HG02852 (cell line): ENCODE measurements around the gene PCDH18.
"Not testable (repeated sequence)": the region's sequence is repeated elsewhere in the genome, so short reads cannot be mapped to it uniquely, and the experiment has no call there.

ENCODE experiments used
- ATAC-seq: cut with Tn5 transposase; IDR thresholded peaks from one replicate; pipeline ENCODE4 v1.9.1; 2021; ENCODE audit warnings: mild to moderate bottlenecking, moderate library complexity; ENCODE audit not compliant: unreplicated experiment

PCDH18 gene

DNA sequence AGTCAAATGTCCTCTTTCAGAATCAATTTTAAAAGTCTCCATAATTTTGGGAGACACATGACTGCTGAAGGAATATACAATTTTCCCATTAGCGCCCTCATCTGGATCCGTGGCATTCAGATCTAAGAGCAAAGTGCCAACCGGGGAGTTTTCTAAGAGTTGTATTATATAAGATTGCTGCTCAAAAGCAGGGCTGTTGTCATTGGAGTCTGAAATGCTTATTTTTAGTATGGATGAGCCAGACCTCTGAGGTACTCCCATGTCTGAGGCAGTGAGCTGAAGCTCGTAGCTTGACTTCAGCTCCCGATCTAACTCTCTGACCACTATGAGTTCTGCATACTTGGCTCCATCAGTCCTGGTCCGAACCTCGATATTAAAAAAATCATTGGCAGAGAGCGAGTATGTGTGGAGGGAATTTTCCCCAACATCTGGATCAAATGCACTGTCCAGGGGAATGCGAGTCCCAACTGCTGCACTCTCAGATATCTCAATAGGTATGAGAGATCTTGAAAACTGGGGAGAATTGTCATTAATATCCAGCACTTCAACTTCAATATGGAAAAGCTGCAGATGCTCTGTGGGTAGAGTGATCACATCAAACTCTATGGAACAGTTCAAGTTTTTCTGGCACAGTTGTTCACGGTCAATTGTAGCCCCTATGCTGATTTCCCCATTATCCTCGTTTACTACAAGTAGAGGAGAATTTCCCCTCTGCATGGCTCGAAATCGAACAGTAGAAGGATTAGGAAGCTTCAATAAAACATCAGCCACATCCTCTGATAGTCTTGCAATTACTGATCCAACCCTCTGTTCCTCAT lies 917 bp downstream of the PCDH18 start:
- no peak for ATAC-seq

DNA sequence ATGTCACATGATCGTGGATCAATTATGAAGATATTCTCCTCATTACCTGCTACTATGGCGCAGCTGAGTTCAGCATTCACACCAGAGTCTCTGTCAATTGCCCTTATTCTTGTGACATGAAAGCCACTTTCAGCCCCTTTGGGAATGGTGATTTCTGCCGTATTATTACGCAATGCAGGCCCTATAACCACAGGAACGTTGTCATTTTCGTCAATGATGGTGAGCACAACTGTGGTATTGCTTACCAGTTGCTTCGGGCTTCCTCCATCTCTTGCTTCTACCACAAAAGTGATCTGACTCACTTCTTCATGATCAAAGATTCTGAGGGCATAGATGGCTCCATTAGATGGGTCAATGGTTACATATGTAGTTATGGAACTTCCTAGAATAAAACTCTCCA lies 2.1 kb downstream of the PCDH18 start:
- ATAC-seq, result no peak

- no peak for ATAC-seq
These were observed 2.9 kb downstream of the PCDH18 start for GRCh38 chr4:137529432-137529831.

- no peak for ATAC-seq
These were observed 3.6 kb downstream of the PCDH18 start for GRCh38 chr4:137528673-137529072.

GRCh38 chr4:137526681-137527080 lies 5.6 kb downstream of the PCDH18 start:
- no peak for ATAC-seq

DNA sequence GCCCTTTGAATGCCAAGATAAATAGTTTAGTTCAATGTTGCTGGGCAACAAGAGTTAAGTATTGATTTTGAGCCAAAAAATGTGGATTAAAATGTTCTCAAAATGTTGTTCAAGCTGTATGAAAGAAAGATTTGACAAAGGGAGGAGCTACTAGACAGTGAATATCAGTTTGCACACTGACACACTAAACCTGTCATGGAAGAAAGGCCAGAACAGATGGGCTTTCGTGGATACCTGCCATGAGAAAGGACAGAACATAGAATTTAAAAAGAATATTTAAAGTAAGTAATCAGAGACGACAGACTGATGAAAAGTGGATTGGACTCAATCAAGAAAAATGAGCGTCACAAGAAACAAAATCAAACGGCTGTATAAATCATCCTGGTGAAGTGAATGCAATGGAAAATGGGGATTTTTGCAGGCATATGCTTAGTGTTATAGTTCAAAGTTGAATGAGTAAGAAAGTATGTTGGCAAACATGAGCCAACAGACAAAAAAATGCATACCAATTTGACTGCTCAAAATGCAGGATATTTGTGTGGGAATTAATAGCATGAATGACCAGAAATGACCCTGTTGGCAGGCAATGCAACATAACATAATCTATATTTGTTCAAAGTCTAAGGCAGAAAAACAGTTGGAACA lies 7.4 kb downstream of the PCDH18 start:
- no peak for ATAC-seq

GRCh38 chr4:137523329-137523728 lies 9.0 kb downstream of the PCDH18 start:
- no peak for ATAC-seq

DNA sequence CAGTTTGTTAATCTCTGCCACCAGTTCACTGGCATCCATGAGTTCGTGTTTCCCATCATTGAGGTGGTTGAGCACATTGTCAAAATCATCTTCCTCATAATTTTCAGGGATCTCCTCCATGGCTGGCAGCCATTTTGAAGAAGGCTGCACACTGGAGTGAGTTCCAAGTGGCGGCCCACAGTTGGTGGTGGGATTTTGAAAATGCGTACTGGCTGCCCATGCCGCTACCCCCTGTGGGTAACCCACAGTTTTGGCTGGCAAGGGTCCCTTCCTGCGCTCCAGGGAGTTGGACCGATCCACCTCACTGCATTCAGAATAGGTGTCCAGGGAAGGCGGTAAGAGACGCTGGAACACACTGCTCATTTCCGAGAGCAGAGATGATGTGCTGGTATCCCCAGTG lies 11.2 kb downstream of the PCDH18 start:
- ATAC-seq, result no peak

DNA sequence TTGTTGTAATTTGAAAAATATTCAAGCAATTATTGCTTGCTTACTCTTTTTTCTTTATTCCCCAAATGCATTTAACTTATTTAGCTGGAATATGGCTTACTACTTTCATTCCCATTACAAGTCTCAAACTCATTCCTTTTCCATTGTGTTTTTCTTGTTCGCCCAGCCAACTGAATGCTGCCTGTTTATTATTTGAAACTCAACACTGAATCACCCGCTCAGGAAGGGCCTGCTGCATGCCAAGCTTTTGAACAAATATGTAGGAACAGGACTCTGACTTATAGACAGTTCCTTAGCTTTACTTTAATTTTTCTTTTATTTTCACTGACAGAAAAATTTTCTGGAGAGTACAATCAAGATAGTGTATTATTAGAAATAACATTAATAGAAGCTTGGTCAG lies 12.9 kb downstream of the PCDH18 start:
- ATAC-seq, result no peak

- ATAC-seq, result not testable (repeated sequence)
These were observed 15.0 kb downstream of the PCDH18 start for GRCh38 chr4:137517323-137517722.

- no peak for ATAC-seq
These were observed 17.7 kb downstream of the PCDH18 start for GRCh38 chr4:137514406-137515111.

GRCh38 chr4:137510557-137511265 lies 21.6 kb downstream of the PCDH18 start:
- no peak for ATAC-seq

- ATAC-seq, result no peak
These were observed 22.4 kb downstream of the PCDH18 start for GRCh38 chr4:137509855-137510282.

DNA sequence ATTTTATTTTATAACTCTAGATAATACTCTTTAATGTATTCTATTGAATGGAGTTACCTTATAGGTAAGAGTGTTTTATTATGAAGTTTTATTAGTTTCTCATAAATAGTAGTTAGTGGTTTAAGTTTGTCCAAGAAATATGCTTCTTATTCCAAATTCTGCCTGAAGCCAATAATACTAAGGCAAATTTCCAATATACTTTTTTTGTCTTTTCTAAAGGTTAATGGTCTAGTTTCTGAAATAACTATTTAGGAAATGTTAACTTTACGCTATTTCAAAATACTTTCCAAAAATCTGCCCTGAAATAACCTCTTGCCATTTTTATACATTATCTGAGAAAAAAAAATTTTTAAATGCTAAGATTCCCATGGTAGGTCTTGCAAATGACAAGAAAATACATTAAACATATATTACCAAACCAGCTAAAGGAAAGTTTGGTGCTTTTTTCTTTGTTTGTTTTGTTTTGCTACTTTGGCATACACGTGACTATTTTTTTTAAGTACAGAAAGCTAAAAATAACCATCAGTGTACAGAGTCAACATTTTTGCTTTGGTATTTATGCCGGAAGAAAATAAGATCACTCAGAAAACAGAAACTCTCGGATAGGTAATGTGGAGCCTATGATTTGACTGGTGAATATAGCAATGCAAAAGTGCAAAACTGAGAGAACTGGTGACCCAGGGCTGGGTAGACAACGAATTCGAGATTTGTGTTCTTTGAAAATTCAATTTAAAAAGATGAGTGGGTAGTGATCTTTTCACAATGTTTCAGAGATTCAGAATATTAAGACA lies 29.8 kb downstream of the PCDH18 start:
- no peak for ATAC-seq

DNA sequence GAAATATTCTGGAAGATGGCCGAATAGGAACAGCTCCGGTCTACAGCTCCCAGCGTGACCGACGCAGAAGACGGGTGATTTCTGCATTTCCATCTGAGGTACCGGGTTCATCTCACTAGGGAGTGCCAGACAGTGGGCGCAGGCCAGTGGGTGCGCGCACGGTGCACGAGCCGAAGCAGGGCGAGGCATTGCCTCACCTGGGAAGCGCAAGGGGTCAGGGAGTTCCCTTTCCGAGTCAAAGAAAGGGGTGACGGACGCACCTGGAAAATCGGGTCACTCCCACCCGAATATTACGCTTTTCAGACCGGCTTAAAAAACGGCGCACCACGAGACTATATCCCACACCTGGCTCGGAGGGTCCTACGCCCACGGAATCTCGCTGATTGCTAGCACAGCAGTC lies 36.0 kb downstream of the PCDH18 start:
- not testable (repeated sequence) for ATAC-seq

DNA sequence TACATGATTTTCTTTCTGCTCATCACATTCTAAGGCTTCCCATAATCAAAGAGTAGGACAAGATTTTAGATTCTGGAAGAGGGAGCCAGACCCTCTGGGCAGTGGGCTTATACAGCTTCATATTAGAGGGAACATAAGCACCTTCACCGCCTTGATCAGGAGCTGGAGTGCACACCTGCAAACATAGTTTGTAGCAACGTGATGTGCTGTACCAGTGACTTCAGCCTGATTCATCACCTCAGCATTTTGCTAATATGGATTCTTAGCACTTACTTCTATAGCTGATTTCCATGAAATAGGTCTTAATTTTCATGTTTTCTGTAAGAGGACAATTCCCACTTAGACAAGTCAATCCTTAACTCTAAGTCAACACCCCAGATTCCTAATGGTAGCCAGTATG lies 36.7 kb downstream of the PCDH18 start:
- ATAC-seq, result no peak

- not testable (repeated sequence) for ATAC-seq
These were observed 48.9 kb downstream of the PCDH18 start for GRCh38 chr4:137483313-137483959.

DNA sequence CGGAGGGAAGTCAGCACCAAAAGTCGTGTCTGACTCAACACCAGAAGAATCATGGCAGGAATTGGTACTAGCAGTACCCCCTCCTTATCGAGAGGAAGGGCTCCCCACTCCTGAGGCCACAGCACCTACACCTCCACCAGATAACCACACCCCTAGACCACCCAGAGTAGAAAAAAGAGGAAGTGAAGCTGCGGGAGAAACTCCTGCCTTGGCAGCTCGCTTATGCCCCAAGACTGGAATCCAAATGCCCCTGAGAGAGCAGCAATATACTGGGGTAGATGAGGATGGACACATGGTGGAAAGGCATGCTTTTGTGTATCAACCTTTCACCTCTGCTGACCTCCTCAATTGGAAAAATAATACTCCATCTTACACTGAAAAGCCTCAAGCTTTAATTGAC lies 52.6 kb downstream of the PCDH18 start:
- ATAC-seq, result not testable (repeated sequence)

- ATAC-seq, result no peak
These were observed 55.9 kb downstream of the PCDH18 start for GRCh38 chr4:137476345-137476744.
